K562 (cell line): Measurements from ENCODE around the gene ASCC1. TPM values are rescaled to one million over a fixed set of nuclear protein-coding genes. Genes with fewer than 3 reads are reported as not detected.
A peak's percentile ranks its signal among the peaks of the same experiment; 100 is the strongest.

Experiments
- ATAC-seq: fragments of 200-7000 bp; cut with Tn5 transposase; 3 replicates; pipeline ENCODE4 v1.9.1; 2020; ENCODE audit warnings: moderate library complexity
- BruUV-seq: library from RNA; stranded (reverse); fragments of 400-500 nt; replicated peaks from 2 replicates; lab custom pipeline; 2021; lab: Mats Ljungman, UMichigan
- CTCF ChIA-PET: fragments of 300-600 bp; formaldehyde crosslinking; extraction: SDS; loops from one replicate; lab custom pipeline; 2021; ENCODE audit warnings: low intra/inter-chr PET ratio; lab: Yijun Ruan, JAX
- POLR2A ChIA-PET: fragments of 300-600, 350-650 bp; sonication (Branson Sonifier 250); formaldehyde crosslinking; extraction: SDS; loops from one replicate; lab custom pipeline; 2021; ENCODE audit warnings: antibody characterized with exemption, inconsistent platforms; lab: Yijun Ruan, JAX
- DNase-seq, 4 experiments: peaks; one replicate each; pipeline versions ENCODE4 v3.0.0 to v3.0.0-alpha.2; 2011 to 2018; ENCODE audit warnings: low spot score in 3 of 4, mixed read lengths in 3 of 4; ENCODE audit errors: extremely low read depth in 1 of 4
- FAIRE-seq: peaks from 2 replicates; lab custom pipeline; 2011; peaks lifted over from hg19 to GRCh38; lab: Jason Lieb, UNC
- H2AFZ ChIP-seq: 2 replicates; pipeline ENCODE4 v1.6.0; 2011; ENCODE audit warnings: low read depth, low read length, control low read depth, inconsistent platforms
- H3K27ac ChIP-seq: fragments of 200-600 bp; 3 replicates; pipeline ENCODE4 v1.8.0; 2011; ENCODE audit warnings: low read depth, mild to moderate bottlenecking, control low read depth, inconsistent platforms, low read length, moderate library complexity, mixed read lengths; ENCODE audit errors: extremely low read depth
- H3K27me3 ChIP-seq, 2 experiments: fragments of 300-600 bp in 1 of 2; 2 replicates in 1 of 2; 3 replicates in 1 of 2; pipeline versions ENCODE4 v1.6.0 to v1.8.0; 2011; ENCODE audit warnings: inconsistent platforms in 2 of 2, low read length in 2 of 2, mild to moderate bottlenecking in 1 of 2, mixed read lengths in 1 of 2, moderate library complexity in 1 of 2; ENCODE audit not compliant: control insufficient read depth in 2 of 2, insufficient read depth in 2 of 2
- H3K36me3 ChIP-seq: fragments of 300-600 bp; 3 replicates; pipeline ENCODE4 v1.8.0; 2011; ENCODE audit warnings: mild to moderate bottlenecking, low read length, inconsistent platforms; ENCODE audit not compliant: control insufficient read depth, insufficient read depth
- H3K4me1 ChIP-seq, 2 experiments: fragments of 200-600 bp in 1 of 2; replicated peaks in 1 of 2; 2 replicates in 1 of 2; 3 replicates in 1 of 2; pipeline versions ENCODE4 v1.5.1 to v1.8.0; 2011; ENCODE audit warnings: inconsistent platforms in 2 of 2, low read length in 2 of 2, mild to moderate bottlenecking in 1 of 2, mixed read lengths in 1 of 2, moderate library complexity in 1 of 2; ENCODE audit not compliant: control insufficient read depth in 2 of 2, insufficient read depth in 2 of 2
- H3K4me2 ChIP-seq: 2 replicates; pipeline ENCODE4 v1.6.1; 2011; ENCODE audit warnings: low read length, control low read depth, inconsistent platforms, mixed read lengths; ENCODE audit not compliant: insufficient read depth
- H3K4me3 ChIP-seq: fragments of 200-600 bp; sonication (generic), shearing (Covaris generic); 2 replicates; pipeline ENCODE4 v1.5.1; 2016; ENCODE audit warnings: control low read depth, inconsistent platforms
- H3K79me2 ChIP-seq: fragments of 200-600 bp; 3 replicates; pipeline ENCODE4 v1.8.0; 2011; ENCODE audit warnings: low read length, inconsistent platforms; ENCODE audit not compliant: control insufficient read depth, insufficient read depth
- H3K9ac ChIP-seq, 2 experiments: 2 replicates each; pipeline versions ENCODE4 v1.6.0 to v1.6.1; 2011; ENCODE audit warnings: low read depth in 2 of 2, low read length in 2 of 2, control low read depth in 1 of 2, inconsistent platforms in 1 of 2, mild to moderate bottlenecking in 1 of 2, mixed read lengths in 1 of 2; ENCODE audit not compliant: insufficient read depth in 1 of 2
- H3K9me1 ChIP-seq: one replicate; pipeline ENCODE4 v1.6.0; 2011; ENCODE audit warnings: inconsistent platforms, mild to moderate bottlenecking, low read length, moderate library complexity; ENCODE audit not compliant: control insufficient read depth, insufficient read depth
- H3K9me3 ChIP-seq: replicated peaks from 2 replicates; pipeline ENCODE4 v1.5.1; 2011; ENCODE audit warnings: low read depth, low read length, inconsistent platforms; ENCODE audit not compliant: control insufficient read depth, insufficient read depth
- H4K20me1 ChIP-seq: replicated peaks from 2 replicates; pipeline ENCODE4 v1.6.1; 2011; ENCODE audit warnings: low read length, inconsistent platforms, mixed read lengths; ENCODE audit not compliant: control insufficient read depth, insufficient read depth
- ARID1B ChIP-seq: fragments of 450-650 bp; IDR thresholded peaks from 2 replicates; pipeline ENCODE4 v1.6.1; 2016; ENCODE audit warnings: antibody characterized with exemption, mild to moderate bottlenecking, inconsistent platforms
- ATF3 ChIP-seq, 2 experiments: fragments of 450-650 bp in 1 of 2; sonication (generic) in 1 of 2; formaldehyde crosslinking in 1 of 2; IDR thresholded peaks in 1 of 2; conservative IDR thresholded peaks in 1 of 2; 2 replicates each; pipeline versions ENCODE4 v1.6.1 to v1.8.1; 2016 to 2023; ENCODE audit warnings: mild to moderate bottlenecking in 2 of 2, moderate library complexity in 2 of 2, inconsistent platforms in 1 of 2, missing genetic modification reagents in 1 of 2
- E2F6 ChIP-seq, 2 experiments: IDR thresholded peaks; 2 replicates each; pipeline ENCODE4 v1.6.1; 2011; ENCODE audit warnings: borderline replicate concordance in 1 of 2, control low read depth in 1 of 2, low read depth in 1 of 2, low read length in 1 of 2, mild to moderate bottlenecking in 1 of 2, mixed read lengths in 1 of 2, moderate library complexity in 1 of 2; ENCODE audit not compliant: insufficient read depth in 1 of 2, insufficient read length in 1 of 2, poor library complexity in 1 of 2, severe bottlenecking in 1 of 2; ENCODE audit errors: extremely low read depth in 1 of 2
- GTF2E2 ChIP-seq: fragments of 200-800 bp; sonication (Bioruptor generic); IDR thresholded peaks from 2 replicates; pipeline ENCODE4 v1.6.1; 2016; ENCODE audit warnings: missing genetic modification characterization, missing compliant biosample characterization
- HES1 ChIP-seq: fragments of 450-650 bp; IDR thresholded peaks from 2 replicates; pipeline ENCODE4 v1.6.1; 2016; ENCODE audit warnings: low read depth, mild to moderate bottlenecking, moderate library complexity
- JUND ChIP-seq, 2 experiments: IDR thresholded peaks; 2 replicates in 1 of 2; 3 replicates in 1 of 2; pipeline ENCODE4 v1.6.1; 2011; ENCODE audit warnings: borderline replicate concordance in 2 of 2, low read depth in 2 of 2, low read length in 2 of 2, improper control_type of control experiment in 1 of 2, missing biosample characterization in 1 of 2, missing genetic modification characterization in 1 of 2, missing genetic modification reagents in 1 of 2
- KDM1A ChIP-seq, 2 experiments: fragments of 450-650 bp; IDR thresholded peaks; 2 replicates each; pipeline ENCODE4 v1.6.1; 2016; ENCODE audit warnings: mild to moderate bottlenecking in 2 of 2
- LARP7 ChIP-seq: fragments of 450-650 bp; IDR thresholded peaks from 2 replicates; pipeline ENCODE4 v1.6.1; 2016
- MXI1 ChIP-seq: IDR thresholded peaks from 2 replicates; pipeline ENCODE4 v1.6.1; 2011; ENCODE audit warnings: low read depth, mild to moderate bottlenecking, improper control_type of control experiment, low read length
- NBN ChIP-seq: fragments of 450-650 bp; IDR thresholded peaks from 2 replicates; pipeline ENCODE4 v1.6.1; 2016; ENCODE audit warnings: low read depth, mild to moderate bottlenecking
- NCOR1 ChIP-seq: fragments of 450-650 bp; IDR thresholded peaks from 2 replicates; pipeline ENCODE4 v1.6.1; 2016; ENCODE audit warnings: mild to moderate bottlenecking, moderate library complexity
- PRPF4 ChIP-seq: fragments of 200-400 bp; formaldehyde crosslinking; IDR thresholded peaks from one replicate; pipeline ENCODE4 v1.6.1; 2017; ENCODE audit warnings: low read length, low read depth, mild to moderate bottlenecking; ENCODE audit not compliant: insufficient read depth, poor library complexity, severe bottlenecking
- RBM34 ChIP-seq: fragments of 200-400 bp; formaldehyde crosslinking; IDR thresholded peaks from 2 replicates; pipeline ENCODE4 v1.6.1; 2018; ENCODE audit warnings: low read length, borderline replicate concordance; ENCODE audit not compliant: insufficient read depth
- SMARCE1 ChIP-seq: fragments of 450-650 bp; IDR thresholded peaks from 2 replicates; pipeline ENCODE4 v1.7.1; 2016; ENCODE audit warnings: mild to moderate bottlenecking
- ZNF583 ChIP-seq: fragments of 250-450 bp; sonication (Bioruptor Pico); IDR thresholded peaks from 2 replicates; pipeline ENCODE4 v1.4.0; 2020
- WGBS: fragments of 100-300 bp; shearing (Covaris generic); methylation state at CpG from one replicate; pipeline ENCODE4 v1.1.6; 2016; ENCODE audit warnings: low coverage, mixed read lengths; ENCODE audit not compliant: insufficient coverage; ENCODE audit errors: missing lambda C conversion rate; 5-methylcytosine and 5-hydroxymethylcytosine counted together
- in situ Hi-C: fragments of 300-500 bp; cut with MboI; formaldehyde crosslinking; loops from 4 replicates; pipeline ENCODE4 v1.15.0; 2018; ENCODE audit warnings: inconsistent platforms, mixed read lengths
- intact Hi-C: fragments of 100-400 bp; cut with micrococcal nuclease; formaldehyde crosslinking; loops from 2 replicates; pipeline ENCODE4 v1.14.2; 2022
- polyA plus RNA-seq, 8 experiments: library from polyadenylated mRNA; depleted of rRNA in 4 of 8; stranded (reverse) in 5 of 8; unstranded in 3 of 8; fragments of >200 nt; fragmentation: Nextera tagmentation in 2 of 8; fragmentation: Illumina TruSeq in 1 of 8; extraction: Ambion mirVana in 2 of 8; extraction: Trizol in 1 of 8; gene quantifications; 2 replicates each; pipeline versions ENCODE4 v1.2.1 to v1.2.3, GENCODE V29; 2011 to 2014; ENCODE audit warnings: inconsistent platforms in 1 of 8, missing spikeins in 1 of 8
- total RNA-seq, 7 experiments: library from RNA; depleted of rRNA in 6 of 7; stranded (reverse); fragments of >200 nt in 6 of 7; fragmentation: Illumina TruSeq in 2 of 7; extraction: Trizol in 2 of 7; gene quantifications; 2 replicates each; pipeline versions ENCODE4 v1.2.1 to v1.2.3, GENCODE V29; 2011 to 2021; ENCODE audit warnings: low replicate concordance in 1 of 7

ASCC1 gene
- total and polyA plus RNA-seq, 9 of the 15 experiments (the other 6 are each of a cell fraction or from before 2014, with no cell fraction given): 31.7 to 73.3 (median 52.8) TPM

DNA sequence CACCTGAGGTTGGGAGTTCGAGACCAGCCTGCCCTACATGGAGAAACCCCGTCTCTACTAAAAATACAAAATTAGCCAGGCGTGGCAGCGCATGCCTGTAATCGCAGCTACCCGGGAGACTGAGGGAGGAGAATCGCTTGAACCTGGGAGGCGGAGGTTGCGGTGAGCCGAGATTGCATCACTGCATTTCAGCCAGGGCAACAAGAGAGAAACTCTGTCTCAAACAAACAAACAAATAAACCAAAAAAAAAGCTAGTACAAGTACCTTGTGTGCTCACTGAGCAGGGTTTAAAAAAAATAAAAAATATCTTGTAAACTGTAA is 116.5 kb downstream of the ASCC1 start (continued):
- TF ChIP-seq LARP7: no peak
- no peak for TF ChIP-seq RBM34
- TF ChIP-seq ATF3 (IDR thresholded peaks at IDR 0.05): peak; percentile 72
- no peak for TF ChIP-seq ATF3 (CRISPR knock-in tag; conservative IDR thresholded peaks at IDR 0.05)
- no peak for TF ChIP-seq MXI1
- no peak for TF ChIP-seq PRPF4
- TF ChIP-seq, all 486 proteins: peak for 4

DNA sequence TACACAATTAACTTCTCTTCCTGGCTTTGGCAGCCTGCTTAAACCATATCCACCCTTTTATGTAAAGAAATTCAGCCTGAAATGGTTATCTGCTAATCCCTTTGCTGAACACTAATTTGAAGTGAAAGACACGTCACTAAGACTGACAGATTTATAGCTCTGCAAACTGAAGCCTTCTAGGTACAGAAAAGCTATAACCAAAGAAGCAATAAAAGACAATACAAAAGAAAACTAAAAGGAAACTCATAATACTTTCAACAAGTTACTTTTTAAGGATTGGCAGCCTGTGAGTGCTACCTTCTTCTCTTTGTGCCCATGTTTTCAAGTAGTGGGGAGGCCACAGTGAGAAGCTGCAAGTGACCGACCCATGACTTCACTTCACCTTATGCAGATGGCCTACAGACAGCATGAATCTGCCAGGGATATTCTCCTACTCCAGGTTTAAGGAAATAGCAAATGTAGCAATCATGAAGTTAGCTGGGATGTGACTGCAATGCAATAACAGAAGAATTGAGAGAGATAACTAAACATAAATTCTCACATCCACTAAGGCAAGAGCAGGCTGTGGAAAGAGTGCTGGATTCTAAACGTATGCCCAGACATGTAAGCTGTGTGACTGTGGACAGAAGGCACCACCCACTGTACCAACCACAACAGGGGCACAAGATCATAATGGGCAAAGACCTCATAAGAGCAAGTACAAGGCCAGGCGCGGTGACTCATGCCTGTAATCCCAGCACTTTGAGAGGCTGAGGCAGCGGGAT is 117.1 kb downstream of the ASCC1 start:
- 61% methylated on average over 6 of the region's 6 CpGs for WGBS
- no peaks in the 10 kb centered on the region for H3K27me3 ChIP-seq
- DNase-seq: peak in 2 of 4 experiments; percentile 42 to 69
- FAIRE-seq: peak; percentile 69
- no peaks in the 10 kb centered on the region for H4K20me1 ChIP-seq
- H3K4me2 ChIP-seq: peak overlapping the region; percentile 7; the same call in 1 of the 2 replicates
- peak overlapping the region in 1 of 2 experiments; percentile 9; a peak in 2 of 4 replicates for H3K9ac ChIP-seq
- intact Hi-C loops (no loop called here), in situ Hi-C loops (no loop called here)
- CTCF ChIA-PET: no interaction called here
- H3K4me1 ChIP-seq: peaks cover 15 to 37% of the 10 kb centered on the region in 2 experiments
- H3K36me3 ChIP-seq: peaks cover 27% of the 10 kb centered on the region; the same call in 2 of the 3 replicates
- BruUV-seq: no TSS peak
- POLR2A ChIA-PET: interaction anchor here (0.7 to 1.8 kb wide), 12 partner anchors 9 to 1105 kb away, joined by 3 to 10 read pairs (median 4); partner anchors contain the start of gene ASCC1
- H3K79me2 ChIP-seq: no peaks in the 10 kb centered on the region
- peak; percentile 70 for ATAC-seq
- no peak overlapping the region for H2AFZ ChIP-seq
- H3K9me3 ChIP-seq: no peaks in the 10 kb centered on the region
- H3K4me3 ChIP-seq: no peak overlapping the region
- no peaks in the 10 kb centered on the region for H3K9me1 ChIP-seq
- H3K27ac ChIP-seq: peak overlapping the region; percentile 63
- TF ChIP-seq NCOR1 (peak; percentile 30; the same call in 1 of the 2 replicates), SMARCE1 (peak; percentile 88), GTF2E2 (0 out of 2 replicates have a peak, but pooled peaks have one; percentile 24), ZNF583 (CRISPR knock-in tag) (peak; percentile 98), E2F6 (IDR thresholded peaks at IDR 0.05; ENCODE audit: borderline replicate concordance in 1 of 2, extremely low read depth in 1 of 2, insufficient read depth in 1 of 2, insufficient read length in 1 of 2, low read depth in 1 of 2, low read length in 1 of 2, poor library complexity in 1 of 2, severe bottlenecking in 1 of 2) (no peak), KDM1A (IDR thresholded peaks at IDR 0.05) (peak; percentile 61 to 62), ATF3 (IDR thresholded peaks at IDR 0.05) (peak; percentile 64; the same call in 1 of the 2 replicates), ATF3 (CRISPR knock-in tag; conservative IDR thresholded peaks at IDR 0.05) (no peak), HES1 (0 out of 2 replicates have a peak, but pooled peaks have one; percentile 44), JUND (IDR thresholded peaks at IDR 0.05; ENCODE audit: borderline replicate concordance, low read depth, low read length) (peak; percentile 85), JUND (tag; IDR thresholded peaks at IDR 0.05; ENCODE audit: borderline replicate concordance, low read depth, low read length) (peak; percentile 90), NBN (peak; percentile 26; the same call in 1 of the 2 replicates), ARID1B (peak; percentile 79)
